HG03139 (cell line): Measurements from ENCODE around the gene CYP26C1.

ENCODE experiments used
- ATAC-seq: cut with Tn5 transposase; IDR thresholded peaks from one replicate; pipeline ENCODE4 v1.9.1; 2021; ENCODE audit not compliant: unreplicated experiment

CYP26C1 gene

GRCh38 chr10:93063977-93064660, 3.5 kb downstream of the CYP26C1 start:
- ATAC-seq: no peak

GRCh38 chr10:93064874-93065660, 4.5 kb downstream of the CYP26C1 start:
- ATAC-seq: no peak

- no peak for ATAC-seq
Observed at GRCh38 chr10:93065675-93066543, 5.3 kb downstream of the CYP26C1 start.

GRCh38 chr10:93066544-93066913, 5.9 kb downstream of the CYP26C1 start:
- no peak for ATAC-seq

GRCh38 chr10:93067443-93068365, 7.1 kb downstream of the CYP26C1 start:
- no peak for ATAC-seq

GRCh38 chr10:93068411-93069244, 8.0 kb downstream of the CYP26C1 start:
- no peak for ATAC-seq

- ATAC-seq: no peak
Observed at GRCh38 chr10:93069245-93069561, 8.6 kb downstream of the CYP26C1 start.

- ATAC-seq: no peak
Observed at GRCh38 chr10:93070378-93071176, 10.0 kb downstream of the CYP26C1 start.

GRCh38 chr10:93071177-93071472, 10.5 kb downstream of the CYP26C1 start:
- no peak for ATAC-seq

- no peak for ATAC-seq
Observed at GRCh38 chr10:93071674-93072224, 11.2 kb downstream of the CYP26C1 start.

GRCh38 chr10:93072225-93072712, 11.7 kb downstream of the CYP26C1 start:
- ATAC-seq: no peak

GRCh38 chr10:93072713-93073538, 12.3 kb downstream of the CYP26C1 start:
- ATAC-seq: no peak

GRCh38 chr10:93073539-93074146, 13.0 kb downstream of the CYP26C1 start, which contains the start of gene CYP26A1:
CYP26A1 (plus strand) TSS chr10:93073893; CDS start chr10:93073935, 42 bp downstream.
- ATAC-seq: no peak

GRCh38 chr10:93074147-93074596, 13.6 kb downstream of the CYP26C1 start:
- ATAC-seq: no peak

- ATAC-seq: no peak
Observed at GRCh38 chr10:93074597-93075368, 14.2 kb downstream of the CYP26C1 start.
